ENCODE measurements around the gene FBF1.
A peak's percentile ranks its signal among the peaks of the same experiment; 100 is the strongest.
"Not testable (repeated sequence)": the region's sequence is repeated elsewhere in the genome, so short reads cannot be mapped to it uniquely, and the experiment has no call there.

FBF1 gene

GRCh38 chr17:75940727-75941441 lies at the start of gene FBF1:
FBF1 (minus strand) TSS chr17:75941042; CDS start chr17:75938149, 2,893 bp downstream.
- peak; percentile 94 to 98 for DNase-seq

- DNase-seq = no peak
Measured at GRCh38 chr17:75987041-75987440, 46.2 kb upstream of the FBF1 start.

GRCh38 chr17:75985986-75986385 lies 45.1 kb upstream of the FBF1 start:
- DNase-seq = no peak

GRCh38 chr17:75983501-75984181 lies 42.8 kb upstream of the FBF1 start:
- no peak for DNase-seq

GRCh38 chr17:75981019-75981615 lies 40.3 kb upstream of the FBF1 start:
- DNase-seq = no peak

GRCh38 chr17:75980188-75981018 lies 39.6 kb upstream of the FBF1 start:
- DNase-seq = no peak

- DNase-seq = no peak
Measured at GRCh38 chr17:75979705-75980187, 38.9 kb upstream of the FBF1 start.

- DNase-seq = peak; percentile 97 to 99
Measured at GRCh38 chr17:75978938-75979704, 38.3 kb upstream of the FBF1 start, which contains the start of the genes ACOX1 and TEN1. ACOX1 (minus strand) TSS chr17:75979166; CDS start chr17:75979073, 93 bp downstream. TEN1 (plus strand) TSS chr17:75979240; CDS start chr17:75986193, 6,953 bp downstream.

GRCh38 chr17:75976175-75976848 lies 35.5 kb upstream of the FBF1 start:
- DNase-seq = no peak

- no peak for DNase-seq
Measured at GRCh38 chr17:75975757-75976174, 34.9 kb upstream of the FBF1 start.

- not testable (repeated sequence) for DNase-seq
Measured at GRCh38 chr17:75975187-75975586, 34.3 kb upstream of the FBF1 start.

- DNase-seq = no peak
Measured at GRCh38 chr17:75970626-75971025, 29.8 kb upstream of the FBF1 start.

- DNase-seq = no peak
Measured at GRCh38 chr17:75970011-75970523, 29.2 kb upstream of the FBF1 start.

- DNase-seq = not testable (repeated sequence)
Measured at GRCh38 chr17:75969044-75969443, 28.2 kb upstream of the FBF1 start.

GRCh38 chr17:75965468-75965867 lies 24.6 kb upstream of the FBF1 start:
- no peak for DNase-seq

GRCh38 chr17:75959839-75960511 lies 19.1 kb upstream of the FBF1 start:
- no peak for DNase-seq

- DNase-seq = no peak
Measured at GRCh38 chr17:75959051-75959838, 18.4 kb upstream of the FBF1 start.

- DNase-seq = no peak
Measured at GRCh38 chr17:75950855-75951554, 10.2 kb upstream of the FBF1 start.

GRCh38 chr17:75950421-75950820 lies 9.6 kb upstream of the FBF1 start:
- DNase-seq = no peak

All from NCI-H1930 (cell line).